Ovary (tissue), 9 donors: ENCODE data around the gene SNCA. TPM values are rescaled to one million over a fixed set of nuclear protein-coding genes. Genes with fewer than 3 reads are reported as not detected.

Experiments
- DNase-seq, 5 donors: peaks; one replicate each; pipeline ENCODE4 v3.0.0-alpha.2; 2019 to 2020
- H3K27ac ChIP-seq, 2 donors: fragments of 200-600 bp; one replicate each; pipeline versions ENCODE4 v1.5.1 to v1.8.0; 2019 to 2022
- H3K27me3 ChIP-seq: fragments of 200-600 bp; one replicate; pipeline ENCODE4 v1.8.0; 2022
- H3K36me3 ChIP-seq: fragments of 200-600 bp; sonication (generic); one replicate; pipeline ENCODE4 v1.5.1; 2019
- H3K4me1 ChIP-seq: one replicate; pipeline ENCODE4 v1.8.1; 2013; ENCODE audit warnings: mild to moderate bottlenecking, moderate library complexity; ENCODE audit not compliant: insufficient read depth
- H3K4me3 ChIP-seq: fragments of 200-600 bp; sonication (generic); one replicate; pipeline ENCODE4 v1.5.1; 2017
- H3K9me3 ChIP-seq, 2 donors: fragments of 200-600 bp in 1 of 2; sonication (generic) in 1 of 2; one replicate each; pipeline versions ENCODE4 v1.5.1 to v1.8.1; 2013 to 2019; ENCODE audit warnings: mild to moderate bottlenecking in 1 of 2, moderate library complexity in 1 of 2
- CTCF ChIP-seq, 3 donors: fragments of 450-650 bp in 2 of 3; fragments of 200-600 bp in 1 of 3; IDR thresholded peaks; one replicate each; pipeline versions ENCODE4 v1.5.1 to v1.8.0; 2016 to 2022; ENCODE audit warnings: antibody characterized with exemption in 3 of 3, mild to moderate bottlenecking in 1 of 3
- EP300 ChIP-seq: sonication (generic); formaldehyde crosslinking; IDR thresholded peaks from one replicate; pipeline ENCODE4 v1.6.1; 2017; ENCODE audit warnings: antibody characterized with exemption
- POLR2A ChIP-seq: fragments of 450-650 bp; IDR thresholded peaks from one replicate; pipeline ENCODE4 v1.6.1; 2017; ENCODE audit warnings: antibody characterized with exemption, mild to moderate bottlenecking, moderate library complexity
- WGBS, 3 donors: extraction: QIAGEN DNeasy Blood & Tissue Kit in 1 of 3; methylation state at CpG; one replicate each; pipeline versions ENCODE4 v1.1.5 to v1.1.7; 2013 to 2017; 5-methylcytosine and 5-hydroxymethylcytosine counted together
- intact Hi-C, 4 donors: fragments of 100-400 bp; cut with DNase I; formaldehyde crosslinking; loops; one replicate each; pipeline versions ENCODE4 v1.11.0 to v1.15.1; 2022 to 2023
- polyA plus RNA-seq, 2 donors: library from polyadenylated mRNA; stranded (reverse); fragments of 200-250 nt in 1 of 2; fragments of 350-450 nt in 1 of 2; fragmentation: Illumina TruSeq in 1 of 2; extraction: RNeasy Lipid Tissue Mini Kit (QIAGEN cat#74804) in 1 of 2; gene quantifications; one replicate each; pipeline ENCODE4 v1.2.3, GENCODE V29; 2013 to 2014
- total RNA-seq, 7 donors: library from RNA; depleted of rRNA in 2 of 7; stranded (reverse); fragments of >200 nt in 2 of 7; fragmentation: NEBNext Ultra II Directional in 3 of 7; extraction: Animal tissue kit (Norgen Biotek cat#: 25700) in 3 of 7; gene quantifications; one replicate each; pipeline versions ENCODE4 v1.1.0 to v1.2.4, GENCODE V29; 2016 to 2023
- donor health status: DM: no; HTN: no; CAD: no; lungs with moderate emphysema.
- donor health status: DM: no; HTN: no; CAD: no.
- donor health status: Bipolar disorder and iron deficiency.
- donor health status: DM: yes; HTN: yes; CAD: no.
- donor health status: DM: no; HTN: no; CAD: no.
- donor health status: DM: yes; HTN: yes; CAD: no.

Gene SNCA
- total and polyA plus RNA-seq, 9 donors: 7.6 to 69.8 (median 24.4) TPM

GRCh38 chr4:89722517-89722916, 114.4 kb downstream of the SNCA start:
- intact Hi-C loops: no loop called here
- no peaks in the 10 kb centered on the region for H3K27me3 ChIP-seq
- no peaks in the 10 kb centered on the region for H3K9me3 ChIP-seq
- H3K4me1 ChIP-seq: no peaks in the 10 kb centered on the region
- H3K36me3 ChIP-seq: no peaks in the 10 kb centered on the region
- DNase-seq: no peak
- 88 to 95% (median 92%) methylated on average over 2 of the region's 2 CpGs for WGBS, 3 donors
- no peak overlapping the region for H3K27ac ChIP-seq
- TF ChIP-seq POLR2A (no peak), CTCF (IDR thresholded peaks at IDR 0.05) (no peak), EP300 (no peak)
- H3K4me3 ChIP-seq: no peak overlapping the region

DNA sequence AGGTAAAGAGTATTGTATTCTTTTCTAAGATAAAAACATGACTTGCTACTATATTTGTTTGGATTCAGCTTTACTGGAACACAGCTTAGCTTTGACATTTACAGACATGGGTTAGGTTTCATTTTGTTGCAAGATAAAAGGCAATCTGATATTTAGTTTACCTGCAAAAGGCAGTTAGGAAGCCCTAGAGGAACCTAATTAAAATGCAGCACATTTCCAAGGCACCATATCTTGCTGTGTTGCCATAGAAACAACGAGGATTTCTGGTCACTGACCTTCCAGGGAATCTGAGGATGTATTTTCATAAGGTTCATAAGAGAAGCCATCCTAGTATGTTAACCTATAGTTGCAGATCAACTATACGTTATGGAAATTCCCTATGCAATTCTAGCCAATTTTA, 116.0 kb downstream of the SNCA start:
- no peak for DNase-seq
- Histone ChIP-seq H3K4me1 (no peaks in the 10 kb centered on the region), H3K36me3 (no peaks in the 10 kb centered on the region), H3K9me3 (no peaks in the 10 kb centered on the region), H3K27ac (no peak overlapping the region), H3K4me3 (no peak overlapping the region), H3K27me3 (no peaks in the 10 kb centered on the region)
- WGBS, 3 donors: 58 to 75% (median 73%) methylated on average over 2 of the region's 2 CpGs
- intact Hi-C loops: no loop called here
- TF ChIP-seq EP300 (no peak), CTCF (IDR thresholded peaks at IDR 0.05) (no peak), POLR2A (no peak)

GRCh38 chr4:89719536-89720090, 117.3 kb downstream of the SNCA start:
- no peak overlapping the region for H3K27ac ChIP-seq
- H3K36me3 ChIP-seq: no peaks in the 10 kb centered on the region
- H3K27me3 ChIP-seq: no peaks in the 10 kb centered on the region
- no peak overlapping the region for H3K4me3 ChIP-seq
- DNase-seq: no peak
- TF ChIP-seq CTCF (IDR thresholded peaks at IDR 0.05) (no peak), EP300 (no peak), POLR2A (no peak)
- H3K4me1 ChIP-seq: no peaks in the 10 kb centered on the region
- no peaks in the 10 kb centered on the region for H3K9me3 ChIP-seq
- intact Hi-C loops: no loop called here
- 90 to 96% (median 94%) methylated on average over 7 of the region's 7 CpGs for WGBS, 3 donors

DNA sequence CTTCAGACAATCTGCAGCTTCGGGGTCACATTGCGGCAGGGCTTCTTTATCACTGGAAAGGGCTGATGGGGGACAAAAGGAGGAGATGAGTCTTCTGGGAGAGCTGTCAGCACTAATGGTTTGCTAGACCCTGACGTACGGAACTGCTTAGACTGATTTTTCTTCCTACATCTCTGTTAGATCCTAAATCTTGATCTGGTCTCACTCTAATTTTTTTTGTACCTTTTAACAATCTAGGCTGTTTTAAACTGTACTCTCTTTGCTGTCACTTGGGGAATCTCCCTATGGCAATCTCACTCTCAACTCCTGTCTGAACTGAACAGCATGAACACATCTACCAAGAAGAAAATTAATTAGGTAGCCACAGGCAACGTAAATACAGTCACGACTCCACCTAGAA, 120.1 kb downstream of the SNCA start:
- whole genome bisulfite sequencing, 3 donors: 79 to 87% (median 80%) methylated on average over 6 of the region's 6 CpGs
- Histone ChIP-seq H3K4me1 (no peaks in the 10 kb centered on the region), H3K36me3 (no peaks in the 10 kb centered on the region), H3K4me3 (no peak overlapping the region), H3K27ac (no peak overlapping the region), H3K27me3 (no peaks in the 10 kb centered on the region), H3K9me3 (no peaks in the 10 kb centered on the region)
- TF ChIP-seq CTCF (IDR thresholded peaks at IDR 0.05) (no peak), EP300 (no peak), POLR2A (no peak)
- DNase-seq: no peak
- intact Hi-C loops: no loop called here
